BJ (cell line): ENCODE measurements around the gene CHST9. TPM values are rescaled to one million over a fixed set of nuclear protein-coding genes. Genes with fewer than 3 reads are reported as not detected.

ENCODE experiments used
- CTCF ChIA-PET: fragments of 350-600 bp; formaldehyde crosslinking; extraction: SDS; loops from one replicate; lab custom pipeline; 2021; ENCODE audit warnings: antibody characterized with exemption, inconsistent platforms; lab: Yijun Ruan, JAX
- POLR2A ChIA-PET: fragments of 300-600 bp; sonication (Branson Sonifier 250); formaldehyde crosslinking; extraction: SDS; loops from one replicate; lab custom pipeline; 2021; ENCODE audit warnings: antibody characterized with exemption; lab: Charles Lee
- DNase-seq: peaks from one replicate; pipeline ENCODE4 v3.0.0-alpha.2; 2011; ENCODE audit warnings: low read depth
- H3K27me3 ChIP-seq: 2 replicates; pipeline ENCODE4 v1.6.0; 2011; ENCODE audit warnings: low read length; ENCODE audit not compliant: control insufficient read depth, insufficient read depth
- H3K36me3 ChIP-seq: 2 replicates; pipeline ENCODE4 v1.5.1; 2011; ENCODE audit warnings: low read length; ENCODE audit not compliant: control insufficient read depth, insufficient read depth
- H3K4me3 ChIP-seq: 2 replicates; pipeline ENCODE4 v1.5.1; 2011; ENCODE audit warnings: low read depth, mild to moderate bottlenecking, control low read depth, low read length
- polyA plus RNA-seq: library from polyadenylated mRNA; depleted of rRNA; stranded (reverse); fragments of >200 nt; gene quantifications from 2 replicates; pipeline ENCODE4 v1.2.3, GENCODE V29; 2011
- TF ChIP-seq, protein P1 (sequence below): IDR thresholded peaks from 2 replicates; pipeline ENCODE4 v1.5.1; 2011; ENCODE audit warnings: low read depth, mild to moderate bottlenecking, control low read depth, inconsistent platforms, low read length, moderate library complexity; ENCODE audit not compliant: insufficient read depth

Gene CHST9
- polyA plus RNA-seq, 1 experiment, result not detected

DNA sequence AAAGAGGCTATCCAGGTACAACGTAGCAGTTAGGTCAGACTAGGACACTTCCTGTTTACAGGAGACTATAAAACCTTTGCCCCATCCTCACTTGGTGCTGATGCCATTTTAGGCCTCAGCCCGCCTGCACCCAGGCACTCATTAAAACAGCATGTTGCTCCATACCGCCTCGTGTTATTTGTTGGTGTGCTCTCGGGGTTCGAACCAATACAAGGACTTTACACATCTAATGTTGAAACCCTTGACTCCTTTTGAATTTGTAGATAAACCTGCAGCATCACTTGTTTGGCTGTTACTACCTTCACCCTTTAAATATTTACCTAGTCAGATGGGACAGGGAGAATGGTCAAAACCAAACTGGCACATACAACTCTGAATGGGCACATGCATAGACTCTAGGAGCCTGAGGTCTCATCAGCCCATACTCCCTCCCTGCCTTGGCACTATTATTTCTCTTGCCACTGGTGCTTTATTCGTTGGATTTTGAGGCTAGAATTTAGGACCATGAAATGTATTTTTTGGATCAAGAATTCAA, 40.9 kb upstream of the CHST9 start:
- no peaks in the 10 kb centered on the region for H3K36me3 ChIP-seq
- ChIA-PET CTCF (no interaction called here), POLR2A (no interaction called here)
- H3K27me3 ChIP-seq, result no peaks in the 10 kb centered on the region
- no peak for DNase-seq
- TF ChIP-seq, protein P1, sequence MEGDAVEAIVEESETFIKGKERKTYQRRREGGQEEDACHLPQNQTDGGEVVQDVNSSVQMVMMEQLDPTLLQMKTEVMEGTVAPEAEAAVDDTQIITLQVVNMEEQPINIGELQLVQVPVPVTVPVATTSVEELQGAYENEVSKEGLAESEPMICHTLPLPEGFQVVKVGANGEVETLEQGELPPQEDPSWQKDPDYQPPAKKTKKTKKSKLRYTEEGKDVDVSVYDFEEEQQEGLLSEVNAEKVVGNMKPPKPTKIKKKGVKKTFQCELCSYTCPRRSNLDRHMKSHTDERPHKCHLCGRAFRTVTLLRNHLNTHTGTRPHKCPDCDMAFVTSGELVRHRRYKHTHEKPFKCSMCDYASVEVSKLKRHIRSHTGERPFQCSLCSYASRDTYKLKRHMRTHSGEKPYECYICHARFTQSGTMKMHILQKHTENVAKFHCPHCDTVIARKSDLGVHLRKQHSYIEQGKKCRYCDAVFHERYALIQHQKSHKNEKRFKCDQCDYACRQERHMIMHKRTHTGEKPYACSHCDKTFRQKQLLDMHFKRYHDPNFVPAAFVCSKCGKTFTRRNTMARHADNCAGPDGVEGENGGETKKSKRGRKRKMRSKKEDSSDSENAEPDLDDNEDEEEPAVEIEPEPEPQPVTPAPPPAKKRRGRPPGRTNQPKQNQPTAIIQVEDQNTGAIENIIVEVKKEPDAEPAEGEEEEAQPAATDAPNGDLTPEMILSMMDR, result no peak
- H3K4me3 ChIP-seq, result no peak overlapping the region

DNA sequence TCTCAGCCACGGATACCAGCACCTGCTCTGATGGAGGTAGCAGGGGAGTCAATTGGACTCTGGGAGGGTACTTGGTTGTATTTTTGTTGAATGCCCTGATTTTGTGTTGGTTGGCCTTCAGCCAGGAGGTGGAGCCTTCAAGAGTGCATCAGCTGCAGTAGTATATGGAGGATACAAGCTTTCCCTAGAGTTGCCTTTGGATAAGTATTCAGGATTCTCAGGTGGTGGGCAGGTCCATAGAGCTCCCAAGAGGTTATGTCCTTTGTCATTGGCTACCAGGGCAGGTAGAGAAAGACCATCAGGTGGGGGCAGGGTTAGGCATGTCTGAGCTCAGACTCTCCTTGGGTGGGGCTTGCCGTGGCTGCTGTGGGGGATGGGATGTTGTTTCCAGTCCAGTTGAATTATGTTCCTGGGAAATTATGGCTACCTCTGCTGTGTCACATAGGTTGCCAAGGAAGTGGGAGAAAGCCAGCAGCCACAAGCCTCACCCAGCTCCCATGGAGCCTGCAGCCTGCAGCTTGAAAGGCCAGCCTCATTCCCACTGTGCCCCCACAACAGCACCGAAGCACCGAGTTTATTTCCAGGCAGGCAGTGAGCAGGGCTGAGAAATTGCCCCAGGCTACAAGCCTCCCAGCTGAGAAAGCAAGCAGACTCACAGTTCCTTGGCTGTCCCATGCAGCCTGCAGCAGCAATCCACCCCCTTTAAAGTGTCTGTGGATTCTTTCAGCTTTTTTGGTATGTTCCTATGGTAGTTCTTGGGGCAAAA, 38.6 kb upstream of the CHST9 start:
- CTCF ChIA-PET, result no interaction called here
- Histone ChIP-seq H3K36me3 (no peaks in the 10 kb centered on the region), H3K4me3 (no peak overlapping the region), H3K27me3 (no peaks in the 10 kb centered on the region)
- no peak for DNase-seq
- TF ChIP-seq, protein P1, result no peak
- POLR2A ChIA-PET, result no interaction called here

DNA sequence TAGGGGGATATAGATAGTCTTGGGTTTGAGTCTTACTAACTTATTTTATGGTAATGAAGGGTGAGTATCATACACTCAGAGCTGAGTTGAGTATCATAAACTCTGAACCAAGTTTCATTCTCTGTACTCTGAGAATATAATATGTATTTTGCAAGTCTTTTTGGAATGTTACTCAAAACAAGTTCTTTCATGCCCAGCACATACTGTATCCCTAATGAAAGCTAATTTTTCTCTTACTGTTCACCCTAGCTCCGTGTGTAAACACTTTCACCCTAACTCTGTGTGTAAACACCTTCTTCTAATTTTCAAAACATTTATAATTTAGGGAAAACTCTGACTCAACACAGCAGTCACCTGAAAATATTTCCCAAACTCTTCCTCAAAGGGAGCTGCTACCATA, 29.7 kb upstream of the CHST9 start:
- no peak for DNase-seq
- no peak overlapping the region for H3K4me3 ChIP-seq
- H3K36me3 ChIP-seq, result no peaks in the 10 kb centered on the region
- no peaks in the 10 kb centered on the region for H3K27me3 ChIP-seq
- ChIA-PET POLR2A (no interaction called here), CTCF (no interaction called here)
- TF ChIP-seq, protein P1, result no peak

DNA sequence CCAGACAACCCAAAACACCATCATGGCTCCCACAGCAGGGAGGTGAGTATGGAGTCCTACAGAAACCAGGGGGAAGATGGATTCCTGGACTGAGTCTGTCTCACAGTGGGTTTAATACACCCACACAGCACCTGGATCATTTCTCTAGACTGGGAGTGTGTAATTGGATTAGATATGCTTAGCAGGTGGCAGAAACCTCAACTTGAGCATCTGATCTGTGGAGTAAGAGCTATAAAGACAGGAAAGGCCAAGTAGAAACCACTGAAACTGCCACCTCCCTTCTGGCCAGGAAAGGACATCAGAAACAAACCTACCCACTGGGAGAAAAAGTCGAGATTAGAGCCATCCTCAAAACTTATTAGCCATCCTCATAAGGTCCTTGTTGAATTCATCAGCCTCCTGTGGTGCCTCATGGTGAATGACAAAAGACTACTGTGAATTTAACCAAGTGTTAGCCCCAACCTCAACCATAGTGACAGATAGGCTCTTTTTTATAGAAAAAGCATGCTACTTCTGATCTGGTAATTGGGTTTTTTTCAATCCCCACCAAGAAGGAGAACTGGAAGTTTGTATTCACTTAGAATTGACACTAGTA, 28.1 kb upstream of the CHST9 start:
- Histone ChIP-seq H3K27me3 (no peaks in the 10 kb centered on the region), H3K4me3 (no peak overlapping the region), H3K36me3 (no peaks in the 10 kb centered on the region)
- POLR2A ChIA-PET, result no interaction called here
- DNase-seq, result no peak
- TF ChIP-seq, protein P1, result no peak
- CTCF ChIA-PET, result interaction anchor here (0.6 kb wide), 1 partner anchor 593 kb away, joined by 3 read pairs; no protein-coding TSS in a partner anchor

DNA sequence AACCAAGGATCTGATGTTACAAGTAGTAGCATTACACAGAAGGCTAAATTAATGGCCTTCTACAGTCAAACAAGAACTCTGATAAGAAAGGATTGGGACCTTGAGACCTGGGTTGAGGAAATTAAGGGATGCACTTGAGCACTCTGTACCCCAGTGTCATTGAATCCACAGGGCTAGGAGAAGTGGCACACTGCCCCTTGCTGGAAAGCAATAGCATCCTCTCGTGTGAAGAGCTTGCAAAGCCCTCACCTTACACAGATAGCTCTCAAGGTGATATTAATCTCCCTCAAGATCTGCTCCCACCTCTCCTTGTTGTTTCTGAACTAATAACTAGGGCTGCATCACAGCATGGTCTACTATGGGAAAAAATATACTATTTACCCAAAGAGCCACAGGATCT, 26.5 kb upstream of the CHST9 start:
- TF ChIP-seq, protein P1, result no peak
- no peak overlapping the region for H3K4me3 ChIP-seq
- H3K36me3 ChIP-seq, result no peaks in the 10 kb centered on the region
- POLR2A ChIA-PET, result no interaction called here
- DNase-seq, result no peak
- CTCF ChIA-PET, result no interaction called here
- H3K27me3 ChIP-seq, result no peaks in the 10 kb centered on the region
